Liver (tissue), 9 donors: ENCODE results near the gene SH3PXD2A. TPM values are rescaled to one million over a fixed set of nuclear protein-coding genes. Genes with fewer than 3 reads are reported as not detected.
A peak's percentile ranks its signal among the peaks of the same experiment; 100 is the strongest.

Experiments
- DNase-seq: peaks from one replicate; pipeline ENCODE4 v3.0.0-alpha.2; 2017; ENCODE audit warnings: low spot score
- H3K27ac ChIP-seq, 2 donors: one replicate each; pipeline ENCODE4 v1.7.0; 2013; ENCODE audit warnings: inconsistent platforms in 2 of 2, low read length in 2 of 2, control low read depth in 1 of 2, low read depth in 1 of 2, mild to moderate bottlenecking in 1 of 2
- H3K27me3 ChIP-seq, 4 donors: one replicate each; pipeline versions ENCODE4 v1.6.1 to v1.7.0; 2013; ENCODE audit warnings: low read length in 3 of 4, inconsistent platforms in 1 of 4, mild to moderate bottlenecking in 1 of 4, moderate library complexity in 1 of 4; ENCODE audit not compliant: control insufficient read depth in 4 of 4, insufficient read depth in 4 of 4
- H3K36me3 ChIP-seq, 4 donors: one replicate each; pipeline versions ENCODE4 v1.6.1 to v1.7.0; 2013; ENCODE audit warnings: low read length in 3 of 4, mild to moderate bottlenecking in 3 of 4, low read depth in 1 of 4, moderate library complexity in 1 of 4; ENCODE audit not compliant: control insufficient read depth in 4 of 4, insufficient read depth in 3 of 4
- H3K4me1 ChIP-seq, 4 donors: one replicate each; pipeline versions ENCODE4 v1.6.1 to v1.7.0; 2013; ENCODE audit warnings: low read length in 3 of 4, mild to moderate bottlenecking in 3 of 4, moderate library complexity in 1 of 4; ENCODE audit not compliant: control insufficient read depth in 4 of 4, insufficient read depth in 4 of 4
- H3K4me3 ChIP-seq, 3 donors: one replicate each; pipeline versions ENCODE4 v1.6.1 to v1.7.0; 2013; ENCODE audit warnings: low read length in 3 of 3, control low read depth in 1 of 3, low read depth in 1 of 3, mild to moderate bottlenecking in 1 of 3
- H3K9ac ChIP-seq, 2 donors: one replicate each; pipeline ENCODE4 v1.7.0; 2013; ENCODE audit warnings: low read length in 2 of 2, mild to moderate bottlenecking in 2 of 2, moderate library complexity in 2 of 2, control low read depth in 1 of 2, low read depth in 1 of 2
- H3K9me3 ChIP-seq, 4 donors: one replicate each; pipeline versions ENCODE4 v1.6.1 to v1.7.0; 2013; ENCODE audit warnings: low read length in 3 of 4; ENCODE audit not compliant: control insufficient read depth in 4 of 4
- ATF3 ChIP-seq: IDR thresholded peaks from 2 replicates; pipeline ENCODE4 v1.6.1; 2016; ENCODE audit warnings: antibody characterized with exemption
- CTCF ChIP-seq: fragments of 150-350 bp; IDR thresholded peaks from 2 replicates; pipeline ENCODE4 v1.5.1; 2017; ENCODE audit warnings: improper control_type of control experiment, low read depth, low read length; ENCODE audit not compliant: missing input control
- EGR1 ChIP-seq, 2 donors: IDR thresholded peaks; 2 replicates each; pipeline ENCODE4 v1.6.1; 2016 to 2018; ENCODE audit warnings: antibody characterized with exemption in 2 of 2, low read depth in 2 of 2
- GABPA ChIP-seq, 2 donors: IDR thresholded peaks in 1 of 2; conservative IDR thresholded peaks in 1 of 2; 2 replicates each; pipeline ENCODE4 v1.6.1; 2016; ENCODE audit warnings: antibody characterized with exemption in 2 of 2, mild to moderate bottlenecking in 1 of 2, moderate library complexity in 1 of 2
- HNF4A ChIP-seq, 2 donors: conservative IDR thresholded peaks; 2 replicates each; pipeline ENCODE4 v1.6.1; 2016; ENCODE audit warnings: antibody characterized with exemption in 2 of 2, mild to moderate bottlenecking in 2 of 2
- NR2F2 ChIP-seq: IDR thresholded peaks from 2 replicates; pipeline ENCODE4 v1.6.1; 2016; ENCODE audit warnings: antibody characterized with exemption
- RXRA ChIP-seq, 2 donors: IDR thresholded peaks; 2 replicates each; pipeline ENCODE4 v1.6.1; 2017 to 2018; ENCODE audit warnings: antibody characterized with exemption in 2 of 2, mild to moderate bottlenecking in 1 of 2
- SP1 ChIP-seq: IDR thresholded peaks from 2 replicates; pipeline ENCODE4 v1.6.1; 2018; ENCODE audit warnings: antibody characterized with exemption, mild to moderate bottlenecking
- TAF1 ChIP-seq: conservative IDR thresholded peaks from 2 replicates; pipeline ENCODE4 v1.6.1; 2016; ENCODE audit warnings: antibody characterized with exemption, mild to moderate bottlenecking
- YY1 ChIP-seq: IDR thresholded peaks from 2 replicates; pipeline ENCODE4 v1.6.1; 2016; ENCODE audit warnings: antibody characterized with exemption, mild to moderate bottlenecking
- ZBTB33 ChIP-seq: IDR thresholded peaks from 2 replicates; pipeline ENCODE4 v1.6.1; 2016; ENCODE audit warnings: antibody characterized with exemption
- WGBS: extraction: QIAGEN DNeasy Blood & Tissue Kit; methylation state at CpG from one replicate; pipeline ENCODE4 v1.1.7; 2013; 5-methylcytosine and 5-hydroxymethylcytosine counted together
- polyA plus RNA-seq, 2 donors: library from polyadenylated mRNA; stranded (reverse) in 1 of 2; unstranded in 1 of 2; fragments of 200-250 nt in 1 of 2; fragments of >200 nt in 1 of 2; fragmentation: Nextera tagmentation in 1 of 2; extraction: Ambion mirVana in 1 of 2; gene quantifications; one replicate each; pipeline versions ENCODE4 v1.2.1 to v1.2.3, GENCODE V29; 2013 to 2015
- total RNA-seq, 2 donors: library from RNA; depleted of rRNA; stranded (reverse); fragments of >200 nt; gene quantifications; one replicate each; pipeline ENCODE4 v1.2.3, GENCODE V29; 2014
- donor health status: healthy.
- donor health status: healthy.
- donor health status: healthy.
- donor health status: healthy.
- donor health status: healthy.

Gene SH3PXD2A
- total and polyA plus RNA-seq, 4 donors: 0.82 to 5.5 (median 3.9) TPM

- peak; percentile 94 to 95 for TF ChIP-seq RXRA (IDR thresholded peaks at IDR 0.05)
- TF ChIP-seq HNF4A (conservative IDR thresholded peaks at IDR 0.05): peak; percentile 93 to 97
- TF ChIP-seq ZBTB33: peak; percentile 73
- peak; percentile 86 for TF ChIP-seq YY1
- TF ChIP-seq SP1: peak; percentile 98
- peak; percentile 81 for TF ChIP-seq TAF1
Measured at GRCh38 chr10:103651783-103652476, 203.4 kb downstream of the SH3PXD2A start (continued).

GRCh38 chr10:103651333-103651732, 204.0 kb downstream of the SH3PXD2A start:
- H3K4me1 ChIP-seq: peaks cover 32 to 71% (median 62%) of the 10 kb centered on the region in 4 donors
- 56% methylated on average over 1 of the region's 1 CpG for WGBS
- no peak overlapping the region for H3K9ac ChIP-seq
- TF ChIP-seq EGR1 (IDR thresholded peaks at IDR 0.05; ENCODE audit: low read depth in 2 of 2): no peak
- TF ChIP-seq TAF1: no peak
- TF ChIP-seq NR2F2: no peak
- TF ChIP-seq ATF3: no peak
- no peak for TF ChIP-seq GABPA (IDR thresholded peaks at IDR 0.05 in 1 of 2, conservative IDR thresholded peaks at IDR 0.05 in 1 of 2)
- no peak overlapping the region for H3K4me3 ChIP-seq
- H3K9me3 ChIP-seq: no peaks in the 10 kb centered on the region
- H3K27ac ChIP-seq: peak overlapping the region; percentile 65 to 74
- H3K27me3 ChIP-seq: no peaks in the 10 kb centered on the region
- H3K36me3 ChIP-seq: peaks cover 0 to 4% (median 0%) of the 10 kb centered on the region in 4 donors
- no peak for DNase-seq

GRCh38 chr10:103649654-103650423, 205.5 kb downstream of the SH3PXD2A start:
- peaks cover 0 to 4% (median 0%) of the 10 kb centered on the region in 4 donors for H3K36me3 ChIP-seq
- H3K9me3 ChIP-seq: no peaks in the 10 kb centered on the region
- no peak for DNase-seq
- H3K9ac ChIP-seq: no peak overlapping the region
- 94% methylated on average over 11 of the region's 11 CpGs for WGBS
- peaks cover 32 to 65% (median 62%) of the 10 kb centered on the region in 4 donors for H3K4me1 ChIP-seq
- no peaks in the 10 kb centered on the region for H3K27me3 ChIP-seq
- H3K4me3 ChIP-seq: no peak overlapping the region
- H3K27ac ChIP-seq: no peak overlapping the region
- no peak for TF ChIP-seq ATF3
- TF ChIP-seq RXRA (IDR thresholded peaks at IDR 0.05): no peak
- no peak for TF ChIP-seq NR2F2
- no peak for TF ChIP-seq CTCF
